HG02571 (cell line): Measurements from ENCODE around the gene ELP4.
A peak's percentile ranks its signal among the peaks of the same experiment; 100 is the strongest.

Source experiments
- ATAC-seq: cut with Tn5 transposase; IDR thresholded peaks from one replicate; pipeline ENCODE4 v1.9.1; 2021; ENCODE audit warnings: mild to moderate bottlenecking, moderate library complexity; ENCODE audit not compliant: unreplicated experiment

Gene ELP4

DNA sequence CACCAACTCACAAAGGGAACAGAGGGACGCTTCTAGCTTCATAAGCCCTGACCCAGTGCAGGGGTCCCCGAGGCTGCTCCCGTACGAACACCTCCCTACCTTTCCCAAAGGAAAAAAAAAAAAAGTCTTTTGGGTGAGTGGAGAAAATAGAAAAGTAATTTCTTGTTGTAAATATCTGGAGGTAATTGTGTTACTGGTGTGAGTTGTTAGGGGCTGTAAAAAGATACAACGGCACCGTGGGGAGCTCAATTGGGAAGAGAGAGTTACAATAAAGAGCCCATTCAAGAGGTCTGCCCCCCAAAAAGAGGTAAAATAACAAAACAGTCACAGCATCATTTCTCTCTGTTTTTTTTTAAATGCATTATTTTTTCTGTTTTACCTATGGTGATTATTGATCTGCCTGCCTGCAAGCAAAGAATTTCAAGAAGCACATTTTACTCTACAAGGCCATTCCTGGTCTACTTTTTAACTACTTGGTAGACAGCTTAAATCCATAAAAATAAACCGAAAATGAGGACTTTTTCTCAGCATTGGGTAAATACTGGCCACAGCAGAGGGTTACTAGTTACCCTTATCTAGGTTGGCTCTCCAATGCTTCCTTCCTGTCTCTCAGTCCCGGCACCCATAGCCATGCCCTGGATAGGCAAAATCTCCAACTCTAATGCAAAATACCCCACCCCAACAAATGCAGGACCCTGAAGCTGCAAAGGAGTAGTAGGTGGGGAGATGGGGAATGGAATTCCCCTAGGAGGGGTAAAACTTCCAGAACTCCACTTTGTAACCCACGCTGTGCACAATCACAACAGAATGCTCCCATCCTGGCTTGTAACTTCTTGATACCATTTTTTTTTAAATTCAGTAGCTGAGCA, 298.5 kb downstream of the ELP4 start:
- ATAC-seq = no peak

DNA sequence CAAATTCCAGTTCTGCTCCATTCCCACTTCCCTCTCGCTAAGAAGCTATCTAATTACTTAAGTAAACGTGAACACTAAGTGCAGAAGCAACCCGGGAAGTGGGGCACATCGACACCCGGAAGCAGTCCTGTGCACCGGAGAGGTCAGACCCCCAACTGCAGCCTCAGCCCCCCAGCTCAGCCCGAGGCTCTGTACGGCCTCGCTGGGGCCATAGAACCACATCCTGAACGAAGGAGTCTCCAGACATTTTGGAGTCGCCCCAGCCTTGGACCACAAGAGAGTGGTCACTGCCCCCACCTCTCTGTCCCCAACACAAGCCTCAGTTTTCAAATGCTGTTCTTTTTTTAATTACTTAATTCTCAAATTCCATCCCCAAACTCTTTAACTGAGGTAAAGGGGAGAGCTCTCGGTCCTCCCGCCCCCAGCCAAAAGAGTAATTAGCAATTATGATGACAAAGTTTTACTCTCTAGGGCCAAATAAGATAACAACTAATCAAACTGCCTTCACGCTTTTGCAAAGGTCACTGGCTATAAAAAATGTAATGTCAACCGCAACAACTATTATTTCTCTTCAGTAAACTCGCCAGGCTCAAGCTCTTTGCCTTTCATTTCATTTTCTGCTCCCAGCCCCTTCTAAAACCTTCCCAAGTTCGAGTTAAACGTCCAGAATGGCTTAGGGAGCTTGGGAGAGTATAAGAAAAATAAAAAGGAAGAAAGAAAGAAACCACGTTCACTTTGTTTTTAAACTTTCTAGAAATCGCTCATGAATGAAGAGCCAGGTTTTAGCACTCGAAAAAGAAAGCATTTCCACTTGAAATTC, 299.4 kb downstream of the ELP4 start:
- no peak for ATAC-seq

DNA sequence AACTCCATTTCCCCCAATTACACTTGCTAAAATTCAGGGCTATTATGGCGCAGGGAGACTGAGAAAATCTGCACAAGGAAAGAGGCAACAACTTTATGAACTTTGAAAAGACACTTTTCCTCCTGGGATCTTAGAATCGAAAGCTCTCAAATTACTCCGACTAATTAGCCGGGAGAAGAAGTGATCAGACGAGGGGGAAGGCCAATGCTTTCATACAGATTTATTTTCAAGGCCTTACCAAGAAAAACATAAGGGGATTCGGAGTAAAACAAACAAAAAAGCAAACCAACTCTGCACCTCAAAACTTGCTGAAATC, 299.9 kb downstream of the ELP4 start:
- ATAC-seq = no peak

DNA sequence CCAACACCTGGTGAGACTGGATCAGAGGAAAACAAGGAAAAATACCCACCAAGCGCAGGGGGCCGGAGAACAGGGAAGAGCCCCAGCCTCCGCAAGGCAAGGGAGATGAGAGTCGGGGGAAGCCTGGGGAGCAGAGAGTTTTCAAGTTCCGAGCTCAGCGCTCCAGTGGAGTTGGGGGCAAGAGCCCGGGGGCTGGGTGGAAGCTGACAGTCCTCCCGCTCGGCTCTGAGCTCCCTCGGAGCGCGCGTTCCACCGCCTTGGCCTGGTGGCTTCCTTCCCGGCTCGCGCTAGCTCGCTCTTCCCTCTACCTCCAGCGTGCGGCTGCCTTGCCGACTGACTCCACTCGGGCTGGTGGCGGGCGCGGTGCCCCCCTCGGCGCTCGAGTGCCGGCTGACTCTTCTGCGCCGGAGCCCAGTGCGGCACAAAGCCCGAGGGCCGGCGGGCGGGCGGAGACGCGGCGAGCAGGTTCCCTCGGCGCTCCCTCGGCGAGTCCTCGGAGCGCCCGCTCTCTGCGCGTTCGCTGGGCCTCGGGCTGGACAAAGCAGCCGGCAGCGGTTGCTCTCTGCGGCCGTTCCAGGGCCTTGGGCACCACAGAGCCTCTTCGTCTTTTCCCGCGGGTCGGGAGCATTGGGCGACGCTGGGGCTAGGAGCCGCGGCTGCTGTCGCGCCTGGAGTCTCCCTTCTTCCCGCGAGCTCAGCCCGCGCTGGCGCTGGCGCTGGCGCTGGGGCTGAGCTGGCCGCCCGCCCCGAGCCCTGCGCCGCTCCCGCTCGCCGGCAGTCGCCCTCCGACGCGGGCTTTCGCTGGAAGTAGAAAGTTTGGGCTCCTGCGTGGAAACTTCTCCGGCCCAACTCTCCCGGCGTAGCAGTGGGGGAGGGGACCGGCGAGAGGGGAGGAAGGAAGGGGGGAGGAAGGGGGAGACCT, 300.6 kb downstream of the ELP4 start:
- ATAC-seq = no peak

- peak; percentile 49 for ATAC-seq
These were observed 301.4 kb downstream of the ELP4 start, which contains the start of gene PAX6 for GRCh38 chr11:31810779-31811647. Gene PAX6 (minus strand): TSS chr11:31811322. CDS start chr11:31806411, 4,911 bp downstream.

DNA sequence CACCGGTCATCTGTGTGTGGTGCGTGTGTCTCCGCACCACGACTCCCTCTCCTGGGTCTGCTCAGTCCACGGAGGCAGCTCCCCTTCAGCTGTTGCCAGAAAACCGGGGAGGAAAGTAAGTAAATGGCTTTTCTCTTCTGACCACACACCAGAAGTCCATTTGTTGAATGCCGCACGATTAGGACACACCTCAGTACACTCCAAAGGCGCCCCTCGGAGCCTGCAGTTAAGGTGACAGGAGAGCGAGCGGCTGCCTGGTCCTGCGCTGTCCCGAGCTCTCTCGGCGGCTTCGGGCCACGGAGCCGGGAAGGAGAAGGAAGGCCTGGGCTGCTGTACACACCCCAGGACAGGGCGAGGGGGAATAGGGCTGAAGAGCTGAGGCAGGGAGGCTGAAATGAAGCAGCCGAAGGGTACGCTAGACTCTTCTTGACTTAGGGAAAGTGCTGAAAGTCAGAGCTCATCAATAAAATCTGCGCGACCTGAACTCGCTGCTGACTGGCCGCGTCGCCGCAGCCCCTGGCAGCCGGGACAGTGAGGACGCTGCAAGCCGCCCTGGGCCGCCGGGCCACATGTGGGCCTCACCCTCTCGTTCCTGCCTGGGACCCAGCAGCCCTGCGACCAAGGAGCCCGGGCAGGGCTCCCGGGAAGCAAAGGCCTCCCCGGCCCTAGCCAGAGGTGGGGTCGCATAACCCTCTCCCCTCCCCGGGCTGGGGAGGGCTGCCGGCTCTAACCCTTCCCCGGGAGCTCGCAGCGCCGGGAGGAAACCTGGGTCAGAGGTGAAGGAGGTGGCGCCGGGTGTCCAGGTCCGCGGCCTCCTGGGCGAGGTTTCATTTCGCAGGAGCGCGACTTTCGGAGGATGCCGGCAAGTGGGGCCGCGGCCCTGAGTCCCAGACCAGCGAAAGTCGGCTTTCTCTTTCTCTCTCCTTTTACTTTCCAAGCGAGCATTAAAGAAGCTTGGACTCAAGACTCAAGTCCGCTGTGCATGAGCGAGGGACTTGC, 303.1 kb downstream of the ELP4 start:
- ATAC-seq = no peak

- no peak for ATAC-seq
These were observed 304.0 kb downstream of the ELP4 start for GRCh38 chr11:31813391-31814175.

- ATAC-seq = no peak
These were observed 304.8 kb downstream of the ELP4 start for GRCh38 chr11:31814176-31814868.

GRCh38 chr11:31815711-31816467, 306.3 kb downstream of the ELP4 start:
- no peak for ATAC-seq

DNA sequence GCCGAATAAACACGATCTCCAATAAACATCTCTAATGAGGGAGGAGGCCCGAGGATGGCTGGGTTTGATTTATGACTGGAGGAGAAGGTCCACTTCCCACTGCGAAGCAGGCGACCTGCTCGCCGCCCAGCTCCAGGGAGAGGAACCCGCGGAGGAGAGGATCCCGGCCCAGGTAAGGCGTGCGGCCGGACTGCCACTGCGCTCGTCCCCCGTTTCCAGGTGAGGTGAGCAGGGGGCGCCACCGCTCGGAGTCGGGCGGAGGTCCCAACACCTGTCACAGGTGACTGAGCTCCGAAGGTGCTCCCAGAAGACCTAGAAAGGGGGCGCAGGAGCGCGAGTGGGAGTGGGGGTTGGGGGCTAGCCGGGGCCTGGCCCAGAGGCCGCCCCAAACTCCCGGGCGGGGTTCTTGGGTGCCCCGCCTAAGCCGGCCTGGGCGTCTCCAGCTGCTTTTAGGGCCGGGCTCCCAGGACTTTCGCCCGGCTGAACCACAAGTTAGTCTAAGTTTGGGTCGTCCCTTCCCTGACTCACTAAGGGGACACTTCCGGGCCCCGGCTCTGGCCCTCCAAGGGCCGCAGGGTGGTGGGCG, 307.0 kb downstream of the ELP4 start:
- no peak for ATAC-seq

- ATAC-seq = no peak
These were observed 307.6 kb downstream of the ELP4 start for GRCh38 chr11:31817054-31817620.

DNA sequence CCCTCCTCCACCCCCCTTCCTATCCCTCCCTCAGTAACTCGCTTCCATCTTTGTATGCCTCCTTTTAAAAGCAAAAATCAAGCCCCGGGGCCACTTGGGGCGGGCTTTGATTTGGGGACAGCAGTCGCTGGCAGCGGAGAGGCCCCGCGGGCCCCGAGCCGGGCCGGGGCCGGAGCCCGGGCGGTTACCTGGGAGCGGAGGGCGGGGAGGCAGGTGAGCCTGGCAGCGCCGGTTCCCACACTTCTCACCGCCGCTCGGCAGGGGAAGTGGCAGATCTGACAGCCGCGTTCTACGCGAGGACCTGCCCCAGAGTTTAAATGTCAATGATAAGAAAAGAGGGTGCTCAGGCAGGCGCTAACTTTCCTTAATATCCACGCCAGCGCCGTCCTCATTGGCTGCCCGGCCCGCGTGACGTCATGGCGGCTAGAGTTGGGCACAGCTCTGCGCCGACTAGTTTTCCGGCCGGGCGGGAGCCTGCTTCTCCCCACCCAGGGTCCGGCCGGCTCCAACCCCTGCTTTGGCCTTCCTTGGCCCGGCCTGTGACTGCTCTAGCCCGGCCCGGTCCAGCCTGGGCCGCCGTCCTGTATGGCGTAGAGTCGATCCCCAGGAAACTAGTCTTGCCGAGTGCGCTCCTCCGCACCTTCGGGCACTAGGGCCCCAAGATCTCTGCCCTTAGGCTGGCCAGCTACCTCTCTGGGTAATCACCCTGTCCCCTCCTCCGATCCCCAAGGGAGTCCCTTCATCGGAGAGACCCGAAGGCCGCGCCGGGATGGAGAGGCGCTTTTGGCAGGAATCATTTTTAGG, 308.3 kb downstream of the ELP4 start:
- no peak for ATAC-seq

GRCh38 chr11:31818425-31818755, 308.8 kb downstream of the ELP4 start:
- ATAC-seq = no peak

GRCh38 chr11:31818874-31819331, 309.3 kb downstream of the ELP4 start:
- ATAC-seq = no peak
